ENCODE results near the gene FOXQ1.

Gene FOXQ1, protein sequence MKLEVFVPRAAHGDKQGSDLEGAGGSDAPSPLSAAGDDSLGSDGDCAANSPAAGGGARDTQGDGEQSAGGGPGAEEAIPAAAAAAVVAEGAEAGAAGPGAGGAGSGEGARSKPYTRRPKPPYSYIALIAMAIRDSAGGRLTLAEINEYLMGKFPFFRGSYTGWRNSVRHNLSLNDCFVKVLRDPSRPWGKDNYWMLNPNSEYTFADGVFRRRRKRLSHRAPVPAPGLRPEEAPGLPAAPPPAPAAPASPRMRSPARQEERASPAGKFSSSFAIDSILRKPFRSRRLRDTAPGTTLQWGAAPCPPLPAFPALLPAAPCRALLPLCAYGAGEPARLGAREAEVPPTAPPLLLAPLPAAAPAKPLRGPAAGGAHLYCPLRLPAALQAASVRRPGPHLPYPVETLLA

DNA sequence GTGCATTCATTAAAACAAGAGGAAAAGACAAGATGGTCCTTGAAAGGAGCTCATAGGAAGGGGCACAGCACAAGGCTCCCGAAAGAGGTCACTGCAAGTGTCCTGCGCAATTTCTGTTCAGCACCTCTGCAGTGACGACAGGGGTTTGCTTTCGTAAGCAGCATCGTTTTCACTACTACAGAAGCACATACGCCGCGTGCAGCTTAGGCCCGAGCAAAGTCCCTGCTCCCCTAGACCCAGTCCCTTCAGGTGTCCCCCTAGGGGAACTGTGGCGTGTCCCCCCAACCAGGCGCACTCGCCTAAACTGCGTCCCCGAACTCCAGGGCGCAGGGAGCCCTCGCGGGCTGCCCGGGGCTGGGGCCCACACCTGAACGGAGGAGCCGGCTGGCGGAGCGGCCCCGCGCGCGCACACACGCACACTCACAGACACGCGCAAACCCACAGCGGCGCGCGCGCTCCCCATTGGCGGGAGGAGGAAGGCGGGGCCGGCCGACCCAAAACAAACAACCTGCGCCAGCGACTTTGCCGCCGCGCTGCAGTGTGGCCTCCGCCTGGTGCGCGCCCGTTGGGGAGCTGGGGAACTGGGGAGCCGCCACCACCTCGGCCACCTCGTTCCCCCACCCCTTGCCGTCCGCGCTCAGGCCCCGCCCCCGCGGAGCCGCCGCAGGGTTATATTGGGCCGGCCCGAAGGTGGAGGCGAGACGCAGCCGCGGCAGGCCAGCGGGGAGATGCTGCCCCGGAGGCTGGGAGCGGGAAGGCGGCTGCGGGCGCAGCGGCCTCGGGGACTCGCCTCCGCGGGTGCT lies at the start of gene FOXQ1:
FOXQ1 (plus strand) TSS at position 699 of the 803 bp plus-strand sequence. CDS start 607 bp downstream, outside the sequence.
- TF ChIP-seq, protein P1, sequence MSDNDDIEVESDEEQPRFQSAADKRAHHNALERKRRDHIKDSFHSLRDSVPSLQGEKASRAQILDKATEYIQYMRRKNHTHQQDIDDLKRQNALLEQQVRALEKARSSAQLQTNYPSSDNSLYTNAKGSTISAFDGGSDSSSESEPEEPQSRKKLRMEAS (IDR thresholded peaks at IDR 0.05; ENCODE audit: low read depth, low read length) = no peak
- TF ChIP-seq POLR2A (IDR thresholded peaks at IDR 0.05; ENCODE audit: extremely low read depth, insufficient read length) (no peak), CTCF (IDR thresholded peaks at IDR 0.05; ENCODE audit: low read depth, low read length) (no peak), MYC (IDR thresholded peaks at IDR 0.05; ENCODE audit: low read depth, low read length) (no peak)
- peak; percentile 60 for DNase-seq (ENCODE audit: low read depth)
- H3K4me3 ChIP-seq (ENCODE audit: low read depth, low read length) = peak within 1 kb of the TSS; percentile 14

GRCh38 chr6:1262704-1263038 lies 49.2 kb upstream of the FOXQ1 start:
- no peak overlapping the region for H3K4me3 ChIP-seq (ENCODE audit: low read depth, low read length)

DNA sequence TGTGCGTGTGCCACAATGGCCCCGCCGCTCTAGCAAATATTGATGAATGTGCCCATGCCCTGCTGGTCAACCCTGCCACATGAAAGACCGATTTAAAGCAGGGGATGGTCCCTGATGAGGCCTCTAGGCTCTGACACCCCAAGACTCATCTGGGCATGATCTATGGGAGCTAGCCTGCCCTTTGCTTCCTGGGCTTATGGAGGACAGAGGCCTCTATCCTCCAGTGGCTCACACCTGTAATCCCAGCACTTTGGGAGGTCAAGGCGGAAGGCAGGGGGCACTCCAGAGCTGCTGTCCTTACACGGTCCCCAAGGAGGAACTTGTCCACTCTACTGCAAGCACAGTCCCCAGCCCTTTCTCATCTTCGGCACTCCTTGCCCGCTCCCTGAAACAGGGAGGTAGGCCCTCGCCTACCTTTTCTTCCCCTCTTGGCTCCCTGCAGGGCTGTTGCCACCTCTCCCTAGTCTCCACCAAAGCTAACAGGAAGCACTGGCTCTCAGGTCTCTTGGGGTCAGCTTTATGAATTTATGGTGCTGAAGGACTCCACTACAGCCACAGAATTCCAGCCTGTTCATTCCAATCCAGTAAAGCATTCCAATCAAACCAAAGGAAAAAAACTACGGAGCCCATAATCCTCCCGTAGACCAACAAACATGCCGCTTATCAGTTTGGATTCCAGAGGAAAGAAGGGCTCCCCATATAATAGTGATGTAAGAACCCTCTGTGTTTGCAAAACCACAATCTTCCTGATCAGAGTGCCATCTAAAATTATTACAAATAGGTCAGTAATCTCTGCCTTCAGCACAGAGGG lies 48.7 kb upstream of the FOXQ1 start:
- no peak overlapping the region for H3K4me3 ChIP-seq (ENCODE audit: low read depth, low read length)
- DNase-seq (ENCODE audit: low read depth) = peak; percentile 56
- TF ChIP-seq POLR2A (IDR thresholded peaks at IDR 0.05; ENCODE audit: extremely low read depth, insufficient read length) (no peak), CTCF (IDR thresholded peaks at IDR 0.05; ENCODE audit: low read depth, low read length) (peak; percentile 40)

More at GRCh38 chr6:1262704-1263038, 49.2 kb upstream of the FOXQ1 start:
- TF ChIP-seq, protein P1 (IDR thresholded peaks at IDR 0.05; ENCODE audit: low read depth, low read length) = no peak
- TF ChIP-seq CTCF (IDR thresholded peaks at IDR 0.05; ENCODE audit: low read depth, low read length) (no peak), POLR2A (IDR thresholded peaks at IDR 0.05; ENCODE audit: extremely low read depth, insufficient read length) (no peak), MYC (IDR thresholded peaks at IDR 0.05; ENCODE audit: low read depth, low read length) (no peak)
- DNase-seq (ENCODE audit: low read depth) = no peak

- TF ChIP-seq MYC (IDR thresholded peaks at IDR 0.05; ENCODE audit: low read depth, low read length) = no peak
- TF ChIP-seq POLR2A (IDR thresholded peaks at IDR 0.05; ENCODE audit: extremely low read depth, insufficient read length) = no peak
- TF ChIP-seq, protein P1 (IDR thresholded peaks at IDR 0.05; ENCODE audit: low read depth, low read length) = no peak
- no peak for TF ChIP-seq CTCF (IDR thresholded peaks at IDR 0.05; ENCODE audit: low read depth, low read length)
- H3K4me3 ChIP-seq (ENCODE audit: low read depth, low read length) = no peak overlapping the region
These were observed 48.0 kb upstream of the FOXQ1 start for GRCh38 chr6:1263850-1264377.

GRCh38 chr6:1264619-1265445 lies 47.1 kb upstream of the FOXQ1 start:
- H3K4me3 ChIP-seq (ENCODE audit: low read depth, low read length) = no peak overlapping the region
- no peak for DNase-seq (ENCODE audit: low read depth)
- TF ChIP-seq CTCF (IDR thresholded peaks at IDR 0.05; ENCODE audit: low read depth, low read length) (no peak), MYC (IDR thresholded peaks at IDR 0.05; ENCODE audit: low read depth, low read length) (no peak)
- TF ChIP-seq, protein P1 (IDR thresholded peaks at IDR 0.05; ENCODE audit: low read depth, low read length) = no peak

More at GRCh38 chr6:1263850-1264377, 48.0 kb upstream of the FOXQ1 start:
- no peak for DNase-seq (ENCODE audit: low read depth)
